Endothelial cell (in vitro differentiated cells): Measurements from ENCODE around the gene SELL. TPM values are rescaled to one million over a fixed set of nuclear protein-coding genes. Genes with fewer than 3 reads are reported as not detected.
"Not testable (repeated sequence)": the region's sequence is repeated elsewhere in the genome, so short reads cannot be mapped to it uniquely, and the experiment has no call there.

Source experiments
- DNase-seq: peaks from one replicate; pipeline ENCODE4 v3.0.0; 2021; ENCODE audit warnings: low spot score
- H3K27ac Mint-ChIP-seq: one replicate; pipeline ENCODE4 v1.8.0; 2021; ENCODE audit warnings: mixed read lengths, inconsistent platforms; ENCODE audit not compliant: unreplicated experiment
- H3K27me3 Mint-ChIP-seq: one replicate; pipeline ENCODE4 v1.8.0; 2021; ENCODE audit warnings: mild to moderate bottlenecking, moderate library complexity, mixed read lengths, inconsistent platforms; ENCODE audit not compliant: unreplicated experiment
- H3K36me3 Mint-ChIP-seq: one replicate; pipeline ENCODE4 v1.8.0; 2021; ENCODE audit warnings: mild to moderate bottlenecking, low read depth, mixed read lengths, inconsistent platforms; ENCODE audit not compliant: unreplicated experiment
- H3K4me1 Mint-ChIP-seq: one replicate; pipeline ENCODE4 v1.8.0; 2021; ENCODE audit warnings: mild to moderate bottlenecking, mixed read lengths, inconsistent platforms; ENCODE audit not compliant: unreplicated experiment
- H3K4me3 Mint-ChIP-seq: one replicate; pipeline ENCODE4 v1.8.0; 2021; ENCODE audit warnings: mild to moderate bottlenecking, mixed read lengths, inconsistent platforms; ENCODE audit not compliant: unreplicated experiment
- H3K9me3 Mint-ChIP-seq: one replicate; pipeline ENCODE4 v1.8.0; 2021; ENCODE audit warnings: mixed read lengths, inconsistent platforms; ENCODE audit not compliant: unreplicated experiment
- total RNA-seq: library from RNA; stranded (reverse); fragmentation: NEBNext Ultra II Directional; extraction: Animal tissue kit (Norgen Biotek cat#: 25700); gene quantifications from one replicate; pipeline ENCODE4 v1.2.1, GENCODE V29; 2021; ENCODE audit not compliant: unreplicated experiment
- TF ChIP-seq, protein P1 (sequence below): fragments of 200-600 bp; sonication (generic); IDR thresholded peaks from one replicate; pipeline ENCODE4 v1.5.0; 2021; ENCODE audit warnings: antibody characterized with exemption; ENCODE audit not compliant: unreplicated experiment

The SELL gene
- total RNA-seq, 1 donor from 2014 or later = 0.82 TPM

DNA sequence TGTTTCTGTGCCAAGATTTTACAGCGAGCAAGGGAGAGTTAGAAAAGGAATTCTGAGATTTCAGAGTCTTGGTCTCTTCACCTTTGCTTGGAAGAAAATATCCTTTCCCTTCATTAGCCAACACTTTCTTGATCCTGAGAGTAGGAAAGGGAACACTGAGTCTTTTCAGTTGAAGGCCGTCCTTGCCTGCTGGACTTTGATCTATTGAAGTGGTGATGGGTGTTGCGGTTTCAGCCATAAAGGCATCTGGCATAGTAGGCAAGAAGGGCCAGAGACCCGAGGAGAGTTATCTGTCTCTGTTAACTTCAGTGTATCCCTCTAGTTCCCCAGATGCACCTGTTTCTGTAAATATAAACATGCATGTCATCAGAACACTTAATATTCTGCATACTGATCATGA, 12.7 kb upstream of the SELL start:
- DNase-seq = no peak
- Mint-ChIP-seq H3K4me1 (peaks cover 3% of the 10 kb centered on the region), H3K9me3 (no peaks in the 10 kb centered on the region), H3K27ac (no peak overlapping the region), H3K4me3 (no peak overlapping the region), H3K27me3 (peaks cover 2% of the 10 kb centered on the region), H3K36me3 (peaks cover 7% of the 10 kb centered on the region)
- TF ChIP-seq, protein P1, sequence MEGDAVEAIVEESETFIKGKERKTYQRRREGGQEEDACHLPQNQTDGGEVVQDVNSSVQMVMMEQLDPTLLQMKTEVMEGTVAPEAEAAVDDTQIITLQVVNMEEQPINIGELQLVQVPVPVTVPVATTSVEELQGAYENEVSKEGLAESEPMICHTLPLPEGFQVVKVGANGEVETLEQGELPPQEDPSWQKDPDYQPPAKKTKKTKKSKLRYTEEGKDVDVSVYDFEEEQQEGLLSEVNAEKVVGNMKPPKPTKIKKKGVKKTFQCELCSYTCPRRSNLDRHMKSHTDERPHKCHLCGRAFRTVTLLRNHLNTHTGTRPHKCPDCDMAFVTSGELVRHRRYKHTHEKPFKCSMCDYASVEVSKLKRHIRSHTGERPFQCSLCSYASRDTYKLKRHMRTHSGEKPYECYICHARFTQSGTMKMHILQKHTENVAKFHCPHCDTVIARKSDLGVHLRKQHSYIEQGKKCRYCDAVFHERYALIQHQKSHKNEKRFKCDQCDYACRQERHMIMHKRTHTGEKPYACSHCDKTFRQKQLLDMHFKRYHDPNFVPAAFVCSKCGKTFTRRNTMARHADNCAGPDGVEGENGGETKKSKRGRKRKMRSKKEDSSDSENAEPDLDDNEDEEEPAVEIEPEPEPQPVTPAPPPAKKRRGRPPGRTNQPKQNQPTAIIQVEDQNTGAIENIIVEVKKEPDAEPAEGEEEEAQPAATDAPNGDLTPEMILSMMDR = no peak

DNA sequence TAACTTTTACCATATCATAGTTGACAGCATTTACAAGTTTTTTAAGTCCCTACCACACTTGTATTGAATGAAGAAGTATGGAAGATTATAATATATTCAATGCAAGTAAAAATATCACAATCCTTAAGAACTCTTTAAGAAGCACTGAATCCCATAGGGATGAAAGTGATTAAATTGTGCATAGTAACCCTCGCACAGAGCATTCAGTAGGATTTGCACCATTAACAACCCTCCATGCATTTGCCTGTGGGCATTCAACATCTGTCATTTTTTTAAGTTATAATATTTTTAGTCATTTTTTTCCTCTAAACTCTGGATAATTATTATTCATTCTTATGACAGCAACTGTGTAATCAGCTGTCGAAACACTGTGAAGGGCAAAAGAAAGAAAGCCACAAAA, 12.3 kb upstream of the SELL start:
- H3K27me3 Mint-ChIP-seq = peaks cover 2% of the 10 kb centered on the region
- peaks cover 3% of the 10 kb centered on the region for H3K4me1 Mint-ChIP-seq
- no peaks in the 10 kb centered on the region for H3K9me3 Mint-ChIP-seq
- TF ChIP-seq, protein P1 = no peak
- peaks cover 7% of the 10 kb centered on the region for H3K36me3 Mint-ChIP-seq
- no peak overlapping the region for H3K4me3 Mint-ChIP-seq
- no peak overlapping the region for H3K27ac Mint-ChIP-seq
- no peak for DNase-seq

DNA sequence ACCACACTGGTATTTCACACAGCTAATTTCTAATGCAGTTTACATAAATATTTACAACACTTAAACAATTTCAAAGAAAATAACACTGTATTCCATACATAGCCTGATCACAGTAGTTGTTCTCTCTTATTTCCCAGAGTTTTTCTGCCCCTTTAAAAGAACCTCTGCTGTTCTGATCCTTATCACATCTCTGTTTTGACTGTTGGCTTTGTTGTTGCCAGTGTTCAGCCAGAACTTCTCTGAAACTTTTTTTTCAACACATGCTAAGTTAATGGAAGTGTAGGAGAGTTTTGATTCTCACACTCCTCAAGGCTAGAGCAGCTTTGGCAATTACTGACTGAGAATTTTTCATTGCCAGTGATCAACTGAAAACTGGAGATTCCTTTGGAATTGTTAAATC, 11.4 kb upstream of the SELL start:
- H3K9me3 Mint-ChIP-seq = no peaks in the 10 kb centered on the region
- no peak overlapping the region for H3K27ac Mint-ChIP-seq
- no peak overlapping the region for H3K4me3 Mint-ChIP-seq
- peaks cover 2% of the 10 kb centered on the region for H3K27me3 Mint-ChIP-seq
- TF ChIP-seq, protein P1 = no peak
- H3K36me3 Mint-ChIP-seq = peaks cover 7% of the 10 kb centered on the region
- peaks cover 3% of the 10 kb centered on the region for H3K4me1 Mint-ChIP-seq
- DNase-seq = no peak

DNA sequence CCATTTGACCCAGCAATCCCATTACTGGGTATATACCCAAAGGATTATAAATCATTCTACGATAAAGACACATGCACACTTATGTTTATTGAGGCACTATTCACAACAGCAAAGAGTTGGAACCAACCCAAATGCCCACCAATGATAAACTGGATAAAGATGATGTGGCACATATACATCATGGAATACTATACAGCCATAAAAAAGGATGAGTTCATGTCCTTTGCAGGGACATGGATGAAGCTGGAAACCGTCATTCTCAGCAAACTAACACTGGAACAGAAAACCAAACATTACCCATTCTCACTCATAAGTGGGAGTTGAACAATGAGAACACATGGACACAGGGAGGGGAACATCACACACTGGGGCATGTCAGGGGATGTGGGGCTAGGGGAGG, 3.7 kb upstream of the SELL start:
- not testable (repeated sequence) for H3K9me3 Mint-ChIP-seq, H3K4me3 Mint-ChIP-seq, DNase-seq, H3K36me3 Mint-ChIP-seq, H3K27me3 Mint-ChIP-seq, H3K27ac Mint-ChIP-seq, H3K4me1 Mint-ChIP-seq

DNA sequence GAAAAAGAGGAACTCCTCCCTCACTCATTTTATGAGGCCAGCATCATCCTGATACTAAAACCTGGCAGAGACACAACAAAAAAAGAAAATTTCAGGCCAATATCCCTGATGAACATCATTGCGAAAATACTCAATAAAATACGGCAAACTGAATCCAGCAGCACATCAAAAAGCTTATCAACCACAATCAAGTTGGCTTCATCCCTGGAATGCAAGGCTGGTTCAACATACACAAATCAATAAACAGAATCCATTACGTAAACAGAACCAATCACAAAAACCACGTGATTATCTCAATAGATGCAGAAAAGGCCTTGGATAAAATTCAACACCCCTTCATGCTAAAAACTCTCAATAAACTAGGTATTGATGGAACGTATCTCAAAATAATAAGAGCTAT, 1.7 kb upstream of the SELL start:
- H3K27me3 Mint-ChIP-seq, H3K4me3 Mint-ChIP-seq, DNase-seq, H3K9me3 Mint-ChIP-seq, H3K27ac Mint-ChIP-seq, H3K4me1 Mint-ChIP-seq, H3K36me3 Mint-ChIP-seq: not testable (repeated sequence)

DNA sequence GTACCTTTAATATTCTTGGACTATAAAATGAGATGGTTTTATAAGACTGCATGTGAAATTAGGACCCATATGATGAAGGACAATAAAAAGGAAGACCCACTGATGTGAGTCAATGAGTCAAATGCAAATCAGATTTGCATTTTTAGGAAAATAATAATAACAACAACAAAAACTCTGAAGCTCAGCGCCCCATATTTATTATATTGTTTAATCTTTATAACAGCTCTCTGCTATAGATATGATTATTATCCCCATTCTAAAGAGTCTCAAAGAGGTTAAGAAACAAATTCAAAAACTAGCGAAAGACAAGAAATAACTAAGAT, 850 bp upstream of the SELL start:
- H3K36me3 Mint-ChIP-seq = no peaks in the 10 kb centered on the region
- no peak for DNase-seq
- no peaks in the 10 kb centered on the region for H3K27me3 Mint-ChIP-seq
- no peak overlapping the region for H3K27ac Mint-ChIP-seq
- TF ChIP-seq, protein P1 = no peak
- no peak overlapping the region for H3K4me3 Mint-ChIP-seq
- peaks cover 8% of the 10 kb centered on the region for H3K4me1 Mint-ChIP-seq
- no peaks in the 10 kb centered on the region for H3K9me3 Mint-ChIP-seq
